DOHH2 (cell line): ENCODE results near the gene KCTD12.

Experiments used
- CTCF ChIP-seq: fragments of 200-600 bp; sonication (generic); IDR thresholded peaks from one replicate; pipeline ENCODE4 v1.5.1; 2014; ENCODE audit warnings: antibody characterized with exemption, mild to moderate bottlenecking, low read depth, low read length; ENCODE audit not compliant: poor library complexity, severe bottlenecking
- EZH2phosphoT487 ChIP-seq: fragments of 200-600 bp; sonication (generic); IDR thresholded peaks from 2 replicates; pipeline ENCODE4 v1.6.1; 2017; ENCODE audit warnings: borderline replicate concordance, mild to moderate bottlenecking, antibody characterized with exemption, low read length, moderate library complexity, mixed read lengths

GRCh38 chr13:76860706-76861105 is 25.5 kb downstream of the KCTD12 start:
- TF ChIP-seq CTCF (no peak), EZH2phosphoT487 (no peak)
